Activated CD8-positive, alpha-beta memory T cell treated with anti-CD3 and anti-CD28 coated beads, Interleukin-2, amount 10 ng/mL, durations not matched to agents 7 days and 5 days (primary cell): Measurements from ENCODE around the gene SLC35F1. TPM values are rescaled to one million over a fixed set of nuclear protein-coding genes. Genes with fewer than 3 reads are reported as not detected.

ENCODE experiments used
- ATAC-seq: fragments of 150-1000 bp; cut with Tn5 transposase; one replicate; pipeline ENCODE4 v1.10.0; 2021; ENCODE audit warnings: moderate library complexity
- CTCF ChIA-PET: fragments of 350-600 bp; sonication (Branson Sonifier 250); formaldehyde crosslinking; loops from one replicate; lab custom pipeline; 2021; ENCODE audit warnings: antibody characterized with exemption; lab: Charles Lee
- DNase-seq: peaks from one replicate; pipeline ENCODE4 v3.0.0-alpha.2; 2020
- H3K27ac Mint-ChIP-seq: one replicate; pipeline ENCODE4 v1.8.0; 2021; ENCODE audit warnings: mild to moderate bottlenecking, mixed read lengths
- H3K27me3 Mint-ChIP-seq: one replicate; pipeline ENCODE4 v1.8.0; 2021; ENCODE audit warnings: mixed read lengths
- H3K36me3 Mint-ChIP-seq: one replicate; pipeline ENCODE4 v1.8.0; 2021; ENCODE audit warnings: mild to moderate bottlenecking, mixed read lengths
- H3K4me1 Mint-ChIP-seq: one replicate; pipeline ENCODE4 v1.8.0; 2021; ENCODE audit warnings: mixed read lengths
- H3K4me3 Mint-ChIP-seq: one replicate; pipeline ENCODE4 v1.8.0; 2021; ENCODE audit warnings: mild to moderate bottlenecking, moderate library complexity, mixed read lengths
- H3K9me3 Mint-ChIP-seq: one replicate; pipeline ENCODE4 v1.8.0; 2022; ENCODE audit warnings: low read depth, mixed read lengths
- total RNA-seq, 2 experiments: library from RNA; stranded (reverse); gene quantifications; one replicate each; pipeline ENCODE4 v1.2.3, GENCODE V29; 2021

Gene SLC35F1
- total RNA-seq, 2 experiments from 2014 or later: not detected

DNA sequence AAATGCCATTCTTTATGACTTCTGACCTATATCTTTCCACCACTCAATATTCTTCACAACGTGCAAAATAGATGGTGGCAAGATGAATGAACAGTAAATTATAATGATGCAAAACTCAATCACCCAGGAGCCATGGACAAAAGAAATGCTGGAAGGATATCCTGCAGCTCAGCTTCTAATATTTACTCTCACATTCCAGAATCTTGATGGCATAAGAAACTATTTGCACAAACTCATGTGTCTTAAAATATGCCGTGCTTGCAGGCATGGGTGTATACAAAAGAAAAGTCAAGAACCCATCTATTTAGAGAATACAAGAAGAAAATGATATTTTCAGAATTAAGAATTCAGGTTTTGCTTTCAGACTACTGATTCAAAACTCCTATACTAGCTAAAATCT lies 217.8 kb downstream of the SLC35F1 start:
- no peak overlapping the region for H3K27ac Mint-ChIP-seq
- no peaks in the 10 kb centered on the region for H3K36me3 Mint-ChIP-seq
- no peaks in the 10 kb centered on the region for H3K9me3 Mint-ChIP-seq
- DNase-seq (no peak), ATAC-seq (no peak)
- no peak overlapping the region for H3K4me3 Mint-ChIP-seq
- peaks cover 2% of the 10 kb centered on the region for H3K4me1 Mint-ChIP-seq
- CTCF ChIA-PET: no interaction called here
- H3K27me3 Mint-ChIP-seq: peaks cover 3% of the 10 kb centered on the region

DNA sequence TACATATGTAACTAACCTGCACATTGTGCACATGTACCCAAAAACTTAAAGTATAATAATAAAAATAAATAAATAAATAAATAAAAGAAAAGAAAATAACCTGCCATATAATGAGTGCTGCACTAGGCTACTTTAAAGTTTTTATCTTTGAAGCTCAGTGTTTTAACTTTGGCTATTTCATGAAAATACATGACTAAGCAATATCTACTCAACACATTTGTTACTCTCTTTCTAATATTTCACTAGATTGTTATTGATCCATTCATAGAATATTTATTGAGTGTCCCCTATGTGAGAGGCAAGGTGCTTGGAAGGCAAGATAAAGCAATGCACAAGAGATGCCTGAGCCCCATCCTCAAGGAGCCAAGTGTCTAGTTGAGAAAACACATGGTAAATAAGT lies 221.7 kb downstream of the SLC35F1 start:
- DNase-seq: no peak
- Mint-ChIP-seq H3K36me3 (no peaks in the 10 kb centered on the region), H3K9me3 (no peaks in the 10 kb centered on the region), H3K4me1 (no peaks in the 10 kb centered on the region), H3K4me3 (no peak overlapping the region), H3K27me3 (peaks cover 3% of the 10 kb centered on the region), H3K27ac (no peak overlapping the region)
- CTCF ChIA-PET: no interaction called here
- no peak for ATAC-seq

DNA sequence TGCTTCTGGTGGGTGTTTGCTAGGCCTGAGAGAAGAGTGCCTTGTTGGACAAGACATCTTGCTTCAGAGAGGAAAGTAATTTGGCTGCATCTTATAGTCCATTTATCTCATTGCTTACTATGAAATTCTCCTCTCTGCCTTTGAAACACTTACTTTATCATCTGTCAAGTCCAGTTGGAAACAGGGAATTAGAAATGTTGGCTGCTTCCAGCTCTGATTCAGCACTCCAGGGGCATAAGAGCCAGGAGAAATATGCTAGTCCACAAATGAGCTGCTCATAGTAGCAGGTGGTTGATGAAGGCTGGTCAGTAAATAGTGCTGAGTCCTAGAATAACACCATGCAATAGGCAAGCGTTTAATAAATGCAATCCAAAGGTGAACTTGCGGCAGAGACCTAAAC lies 227.1 kb downstream of the SLC35F1 start:
- no peak overlapping the region for H3K27ac Mint-ChIP-seq
- no peak overlapping the region for H3K4me3 Mint-ChIP-seq
- DNase-seq: no peak
- no peak for ATAC-seq
- H3K9me3 Mint-ChIP-seq: no peaks in the 10 kb centered on the region
- H3K36me3 Mint-ChIP-seq: no peaks in the 10 kb centered on the region
- CTCF ChIA-PET: no interaction called here
- H3K27me3 Mint-ChIP-seq: peaks cover under 1% of the 10 kb centered on the region
- H3K4me1 Mint-ChIP-seq: no peaks in the 10 kb centered on the region

DNA sequence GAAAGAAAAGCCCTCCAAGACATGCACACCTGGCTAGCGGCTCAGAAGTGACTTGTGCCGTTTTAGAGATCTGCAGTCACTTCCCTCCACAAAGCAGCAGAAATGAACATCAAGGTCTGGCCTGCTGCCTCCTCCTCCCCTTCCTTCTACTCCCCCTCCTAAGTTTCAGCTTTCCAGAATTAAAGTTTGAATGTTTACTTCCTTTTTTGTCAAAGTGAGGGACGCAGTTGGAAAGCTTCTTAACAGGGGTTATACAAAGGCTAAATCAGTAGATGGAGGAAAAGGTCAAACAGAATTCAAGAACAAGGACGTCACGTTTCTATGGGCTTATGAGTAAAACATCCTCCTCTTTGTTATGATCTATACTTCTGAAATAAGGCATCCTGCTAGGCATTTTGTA lies 227.7 kb downstream of the SLC35F1 start:
- Mint-ChIP-seq H3K4me3 (no peak overlapping the region), H3K27ac (no peak overlapping the region), H3K4me1 (no peaks in the 10 kb centered on the region), H3K9me3 (no peaks in the 10 kb centered on the region), H3K27me3 (no peaks in the 10 kb centered on the region), H3K36me3 (no peaks in the 10 kb centered on the region)
- ATAC-seq (no peak), DNase-seq (no peak)
- CTCF ChIA-PET: no interaction called here

DNA sequence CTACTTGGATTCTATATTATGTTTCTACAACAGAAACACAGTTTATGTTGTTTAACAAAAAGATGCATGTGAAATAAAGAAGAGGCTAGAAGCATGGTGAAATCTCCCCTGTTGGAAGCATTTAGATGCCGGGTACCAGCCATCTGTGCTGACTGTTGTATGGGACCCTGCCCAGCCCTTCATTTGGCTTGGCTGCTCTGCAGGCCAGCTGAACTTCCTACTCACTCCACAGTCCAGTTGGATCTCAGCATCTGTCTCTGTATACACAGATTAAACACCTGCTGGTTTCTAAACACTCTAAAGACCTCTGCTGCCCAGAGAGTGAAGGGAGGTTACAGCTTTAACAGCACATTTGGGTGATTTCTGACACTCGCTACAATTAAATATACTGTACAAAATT lies 228.3 kb downstream of the SLC35F1 start:
- ATAC-seq (no peak), DNase-seq (no peak)
- CTCF ChIA-PET: no interaction called here
- H3K9me3 Mint-ChIP-seq: no peaks in the 10 kb centered on the region
- H3K36me3 Mint-ChIP-seq: no peaks in the 10 kb centered on the region
- H3K4me3 Mint-ChIP-seq: no peak overlapping the region
- no peaks in the 10 kb centered on the region for H3K27me3 Mint-ChIP-seq
- no peaks in the 10 kb centered on the region for H3K4me1 Mint-ChIP-seq
- no peak overlapping the region for H3K27ac Mint-ChIP-seq

DNA sequence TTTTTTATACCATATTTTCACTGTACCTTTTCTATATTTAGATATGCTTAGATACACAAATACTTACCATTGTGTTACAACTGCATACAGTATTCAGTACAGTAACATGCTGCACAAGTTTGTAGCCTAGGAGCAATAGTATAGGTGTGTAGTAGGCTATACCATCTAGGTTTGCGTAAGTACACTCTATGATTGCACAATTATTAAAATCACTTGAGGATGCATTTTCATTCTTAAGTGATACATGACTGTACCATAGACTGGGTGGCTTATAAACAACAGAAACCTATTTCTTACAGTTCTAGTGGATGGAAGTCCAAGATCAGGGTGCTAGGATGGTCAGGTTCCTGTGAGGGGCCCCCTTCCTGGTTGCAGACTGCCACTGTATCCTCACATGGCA lies 234.1 kb downstream of the SLC35F1 start:
- Mint-ChIP-seq H3K36me3 (no peaks in the 10 kb centered on the region), H3K27ac (no peak overlapping the region), H3K4me1 (no peaks in the 10 kb centered on the region), H3K27me3 (no peaks in the 10 kb centered on the region), H3K4me3 (no peak overlapping the region), H3K9me3 (no peaks in the 10 kb centered on the region)
- ATAC-seq: no peak
- DNase-seq: no peak
- CTCF ChIA-PET: no interaction called here

DNA sequence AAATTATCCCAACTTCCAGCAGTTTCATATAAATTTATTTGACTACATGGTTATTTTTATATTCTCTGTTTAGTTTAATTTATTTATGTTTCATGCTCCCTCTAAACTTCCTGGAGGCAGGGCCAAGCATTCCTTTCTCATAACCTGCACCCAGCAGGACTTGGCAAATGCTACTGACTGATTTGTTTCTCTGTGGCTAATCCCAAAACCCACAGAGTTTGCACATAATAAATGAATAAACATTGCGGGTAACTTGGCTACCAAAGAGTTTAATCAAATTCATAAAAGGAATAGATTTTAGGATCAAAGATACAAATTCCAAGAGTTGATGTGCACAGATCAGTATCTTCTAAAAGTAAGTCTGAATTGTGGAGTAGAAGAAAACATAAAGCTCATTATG lies 239.5 kb downstream of the SLC35F1 start:
- Mint-ChIP-seq H3K4me3 (no peak overlapping the region), H3K36me3 (no peaks in the 10 kb centered on the region), H3K27ac (no peak overlapping the region), H3K27me3 (no peaks in the 10 kb centered on the region), H3K9me3 (no peaks in the 10 kb centered on the region), H3K4me1 (no peaks in the 10 kb centered on the region)
- CTCF ChIA-PET: no interaction called here
- ATAC-seq (no peak), DNase-seq (no peak)

DNA sequence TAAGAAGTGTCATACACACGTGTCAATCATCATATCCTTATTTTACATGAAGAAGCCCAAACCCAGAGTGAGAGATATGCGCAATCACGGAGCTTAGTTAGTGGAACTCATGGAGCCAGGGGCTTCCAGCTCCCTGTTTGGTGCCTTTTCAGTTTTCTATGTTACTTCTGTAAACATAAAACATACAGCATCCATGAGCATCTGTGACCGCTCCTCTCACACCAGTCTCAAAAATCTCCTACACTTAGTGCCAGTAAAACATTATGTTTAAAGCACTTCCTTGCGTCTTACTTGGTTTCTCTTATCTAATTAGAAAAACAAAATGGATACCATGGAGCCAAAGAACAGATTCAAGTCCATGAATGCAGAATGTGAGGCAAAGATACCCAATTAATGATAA lies 240.4 kb downstream of the SLC35F1 start:
- Mint-ChIP-seq H3K27ac (no peak overlapping the region), H3K9me3 (no peaks in the 10 kb centered on the region), H3K4me1 (no peaks in the 10 kb centered on the region), H3K36me3 (no peaks in the 10 kb centered on the region), H3K4me3 (no peak overlapping the region), H3K27me3 (no peaks in the 10 kb centered on the region)
- CTCF ChIA-PET: no interaction called here
- DNase-seq (no peak), ATAC-seq (no peak)

DNA sequence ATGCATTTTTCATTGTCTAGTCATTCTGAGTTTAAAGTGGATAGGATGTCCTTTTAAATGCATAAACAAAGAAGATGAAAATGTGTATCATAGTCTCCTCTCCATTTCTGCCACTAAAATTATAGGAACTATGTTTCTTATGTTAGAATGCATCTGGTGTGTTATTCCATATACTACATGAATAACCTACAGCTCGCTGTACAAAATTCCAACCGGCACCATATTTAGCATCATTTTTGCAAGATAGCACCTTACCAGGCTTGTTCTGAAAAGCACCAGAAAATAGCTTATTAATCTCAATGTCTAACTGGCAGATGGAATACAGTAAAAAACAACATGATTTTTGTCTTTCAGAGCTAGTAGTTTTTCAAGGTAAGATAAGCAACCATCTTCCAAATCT lies 241.5 kb downstream of the SLC35F1 start:
- no peak for DNase-seq
- H3K4me3 Mint-ChIP-seq: no peak overlapping the region
- CTCF ChIA-PET: no interaction called here
- H3K4me1 Mint-ChIP-seq: no peaks in the 10 kb centered on the region
- no peak for ATAC-seq
- no peaks in the 10 kb centered on the region for H3K9me3 Mint-ChIP-seq
- no peaks in the 10 kb centered on the region for H3K27me3 Mint-ChIP-seq
- no peak overlapping the region for H3K27ac Mint-ChIP-seq
- H3K36me3 Mint-ChIP-seq: no peaks in the 10 kb centered on the region

DNA sequence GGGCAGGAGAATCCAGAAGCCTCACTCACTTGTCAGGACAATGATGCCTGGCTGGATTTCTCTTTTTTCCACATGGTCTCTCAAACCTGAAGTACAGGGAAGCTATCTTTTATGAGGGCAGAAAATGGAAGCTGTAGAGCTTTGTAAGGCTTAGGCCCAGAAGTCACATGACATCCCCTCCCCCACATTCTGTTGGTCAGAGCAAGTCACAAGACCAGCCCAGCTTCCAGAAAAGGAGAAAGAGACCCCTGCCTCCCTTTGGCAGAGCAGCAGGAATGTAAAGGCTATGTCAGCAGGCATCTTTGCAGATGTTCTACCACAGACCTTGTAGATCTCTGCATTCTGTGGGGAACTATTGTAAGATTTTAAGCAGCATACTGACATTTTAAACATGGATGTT lies 245.5 kb downstream of the SLC35F1 start:
- Mint-ChIP-seq H3K36me3 (no peaks in the 10 kb centered on the region), H3K9me3 (no peaks in the 10 kb centered on the region), H3K27me3 (no peaks in the 10 kb centered on the region), H3K4me1 (no peaks in the 10 kb centered on the region), H3K27ac (no peak overlapping the region), H3K4me3 (no peak overlapping the region)
- DNase-seq (no peak), ATAC-seq (no peak)
- CTCF ChIA-PET: no interaction called here

DNA sequence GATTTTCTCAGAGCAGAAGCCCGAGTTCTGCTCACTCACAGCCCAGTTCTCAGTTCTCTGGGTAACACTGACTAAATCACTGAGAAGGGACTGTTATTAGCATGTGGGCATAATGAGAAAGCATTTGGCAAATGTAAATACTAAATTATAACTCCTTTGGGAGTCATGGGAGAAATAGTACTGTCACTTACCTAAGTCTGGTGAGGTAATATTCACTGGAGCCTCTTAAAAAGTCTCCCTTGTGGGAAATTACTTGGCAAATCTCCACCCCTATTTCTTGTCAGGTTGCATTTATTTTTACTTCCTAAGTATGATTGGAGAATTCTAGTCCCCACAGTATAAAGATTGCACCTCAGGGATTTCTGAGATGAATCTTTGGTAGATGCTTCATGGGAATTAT lies 254.3 kb downstream of the SLC35F1 start:
- Mint-ChIP-seq H3K36me3 (no peaks in the 10 kb centered on the region), H3K27ac (no peak overlapping the region), H3K9me3 (no peaks in the 10 kb centered on the region), H3K4me1 (no peaks in the 10 kb centered on the region), H3K27me3 (peaks cover 25% of the 10 kb centered on the region), H3K4me3 (no peak overlapping the region)
- ATAC-seq (no peak), DNase-seq (no peak)
- CTCF ChIA-PET: no interaction called here

DNA sequence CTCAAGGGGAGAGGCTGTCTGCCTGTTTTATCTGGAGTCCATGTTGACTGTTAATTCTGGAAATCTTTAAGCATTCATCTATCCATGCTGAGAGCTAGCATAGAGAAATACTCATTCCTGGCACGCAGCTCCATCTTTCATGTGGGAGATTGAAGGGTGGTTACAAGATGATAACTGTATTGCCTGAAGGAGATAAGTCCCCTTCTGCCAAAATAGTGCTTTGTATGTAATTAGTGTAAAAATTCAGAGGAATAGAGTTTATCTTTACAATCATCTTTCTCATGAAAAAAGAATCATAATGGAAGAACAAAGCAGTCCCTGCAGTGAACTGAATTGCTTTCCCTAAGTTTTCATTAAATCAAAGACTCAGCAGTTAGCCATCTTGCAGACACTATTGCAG lies 256.5 kb downstream of the SLC35F1 start:
- DNase-seq: no peak

DNA sequence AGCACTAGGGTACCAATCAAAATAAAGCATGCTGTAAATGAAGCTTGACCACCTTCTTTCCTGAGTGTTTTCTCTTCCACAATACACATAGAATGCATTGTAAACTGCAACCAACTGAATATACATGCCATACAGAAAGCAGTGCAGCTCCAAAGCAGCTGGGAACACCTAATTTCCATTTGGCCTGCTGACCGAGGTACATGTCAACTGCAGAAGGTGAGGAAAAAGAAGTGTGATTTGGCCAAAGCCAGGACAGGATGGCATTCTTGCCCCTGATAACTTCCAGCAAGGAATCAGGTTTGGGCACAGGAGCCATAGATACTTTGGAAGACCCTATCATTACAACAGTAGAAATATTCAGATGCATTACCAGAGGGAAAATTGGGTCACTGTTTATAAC lies 258.4 kb downstream of the SLC35F1 start:
- CTCF ChIA-PET: no interaction called here
- Mint-ChIP-seq H3K9me3 (no peaks in the 10 kb centered on the region), H3K4me1 (no peaks in the 10 kb centered on the region), H3K36me3 (no peaks in the 10 kb centered on the region), H3K4me3 (no peak overlapping the region), H3K27ac (no peak overlapping the region), H3K27me3 (peaks cover 15% of the 10 kb centered on the region)
- DNase-seq (no peak), ATAC-seq (no peak)

More for the DNA sequence above, 256.5 kb downstream of the SLC35F1 start:
- no peak for ATAC-seq
- no peaks in the 10 kb centered on the region for H3K4me1 Mint-ChIP-seq
- CTCF ChIA-PET: no interaction called here
- H3K4me3 Mint-ChIP-seq: no peak overlapping the region
- no peaks in the 10 kb centered on the region for H3K9me3 Mint-ChIP-seq
- H3K27me3 Mint-ChIP-seq: peaks cover 25% of the 10 kb centered on the region
- H3K27ac Mint-ChIP-seq: no peak overlapping the region
- no peaks in the 10 kb centered on the region for H3K36me3 Mint-ChIP-seq

DNA sequence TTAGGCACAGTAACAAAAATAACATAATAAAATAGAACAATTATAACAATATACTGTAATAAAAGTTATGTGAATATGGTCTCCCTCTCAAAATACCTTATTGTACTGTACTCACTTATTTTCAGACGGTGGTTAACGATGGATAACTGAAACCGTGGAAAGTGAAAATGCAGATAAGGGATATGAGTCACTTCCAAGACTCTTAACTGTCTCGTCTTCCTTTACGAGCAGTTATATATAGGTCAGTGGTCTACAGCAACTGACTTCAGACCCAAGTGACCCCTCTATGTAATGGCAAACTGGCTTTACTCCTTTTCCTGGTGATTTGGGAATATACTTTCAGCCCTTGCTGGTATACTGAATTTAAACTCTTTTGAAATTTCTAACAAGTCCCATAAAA lies 261.4 kb downstream of the SLC35F1 start:
- Mint-ChIP-seq H3K9me3 (no peaks in the 10 kb centered on the region), H3K36me3 (no peaks in the 10 kb centered on the region), H3K27me3 (peaks cover 6% of the 10 kb centered on the region), H3K27ac (no peak overlapping the region), H3K4me3 (no peak overlapping the region), H3K4me1 (no peaks in the 10 kb centered on the region)
- ATAC-seq: no peak
- DNase-seq: no peak
- CTCF ChIA-PET: no interaction called here

DNA sequence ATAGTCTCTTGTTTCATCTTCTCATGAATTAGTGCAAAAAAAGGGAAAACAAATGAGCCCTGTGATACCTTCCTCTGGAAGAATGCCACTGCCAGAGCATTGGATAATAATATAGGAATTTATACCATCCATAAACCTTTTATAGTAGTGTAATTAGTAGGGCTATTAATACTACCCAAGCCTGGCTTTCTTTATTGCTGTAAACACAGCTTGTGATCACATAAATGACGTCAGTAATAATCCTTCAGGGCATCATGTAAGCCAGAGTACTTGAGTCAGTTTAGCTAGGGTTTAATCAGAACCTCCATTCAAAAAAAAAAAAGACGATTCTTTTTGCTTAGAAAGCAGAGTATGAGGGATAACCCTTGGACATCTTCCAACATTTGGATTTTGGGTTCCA lies 264.8 kb downstream of the SLC35F1 start:
- Mint-ChIP-seq H3K27me3 (peaks cover 4% of the 10 kb centered on the region), H3K9me3 (peaks cover 4% of the 10 kb centered on the region), H3K27ac (no peak overlapping the region), H3K4me3 (no peak overlapping the region), H3K36me3 (no peaks in the 10 kb centered on the region), H3K4me1 (no peaks in the 10 kb centered on the region)
- no peak for DNase-seq
- CTCF ChIA-PET: no interaction called here
- no peak for ATAC-seq
